Liver (tissue), 2 donors: Measurements from ENCODE around the gene GUCY2D.

ENCODE experiments used
- CTCF ChIP-seq: fragments of 150-350 bp; IDR thresholded peaks from 2 replicates; pipeline ENCODE4 v1.5.1; 2017; ENCODE audit warnings: improper control_type of control experiment, low read depth, low read length; ENCODE audit not compliant: missing input control
- YY1 ChIP-seq: IDR thresholded peaks from 2 replicates; pipeline ENCODE4 v1.6.1; 2016; ENCODE audit warnings: antibody characterized with exemption, mild to moderate bottlenecking
- donor health status: healthy.

- TF ChIP-seq CTCF (no peak), YY1 (no peak)
Measured at GRCh38 chr17:7972131-7972785, 30.2 kb upstream of the GUCY2D start.
